PFSK-1 (cell line): ENCODE measurements around the gene NXF1.

Experiments used
- FOXP2 ChIP-seq: optimal IDR thresholded peaks from 2 replicates; pipeline ENCODE3; 2011; ENCODE audit warnings: borderline replicate concordance, control low read depth, inconsistent platforms; ENCODE audit not compliant: insufficient read depth; ENCODE audit errors: extremely low read length, extremely low read depth
- POLR2AphosphoS5 ChIP-seq: IDR thresholded peaks from 2 replicates; pipeline ENCODE4 v1.6.1; 2012; ENCODE audit warnings: low read depth, mild to moderate bottlenecking, control low read depth, low read length, moderate library complexity
- REST ChIP-seq, 2 experiments: IDR thresholded peaks; 2 replicates each; pipeline versions ENCODE4 v1.6.1 to v1.8.0; 2011 to 2012; ENCODE audit warnings: low read depth in 2 of 2, low read length in 2 of 2, control low read depth in 1 of 2, inconsistent platforms in 1 of 2, mild to moderate bottlenecking in 1 of 2, moderate library complexity in 1 of 2; ENCODE audit not compliant: insufficient read depth in 1 of 2

- TF ChIP-seq FOXP2 (no peak), REST (IDR thresholded peaks at IDR 0.05; ENCODE audit: insufficient read depth in 1 of 2, low read depth in 2 of 2, low read length in 2 of 2) (no peak), POLR2AphosphoS5 (no peak)
Measured at GRCh38 chr11:62788991-62789390, 16.2 kb downstream of the NXF1 start.
